Pancreas (tissue), 10 donors: ENCODE data around the gene CHRNE. TPM values are rescaled to one million over a fixed set of nuclear protein-coding genes. Genes with fewer than 3 reads are reported as not detected.

ENCODE experiments used
- ATAC-seq, 4 donors: fragments of 200-7000 bp; cut with Tn5 transposase; one replicate each; pipeline versions ENCODE4 v1.8.0 to v1.9.1; 2020; ENCODE audit warnings: mild to moderate bottlenecking in 4 of 4, moderate library complexity in 4 of 4
- DNase-seq, 6 donors: peaks; one replicate each; pipeline ENCODE4 v3.0.0-alpha.2; 2020
- FAIRE-seq: peaks from 2 replicates; lab custom pipeline; 2012; peaks lifted over from hg19 to GRCh38; lab: Jason Lieb, UNC
- H3K27ac ChIP-seq, 4 donors: fragments of 200-600 bp; sonication (generic); 1 replicate in 3 of 4; 2 replicates in 1 of 4; pipeline versions ENCODE4 v1.5.0 to v1.8.0; 2020
- H3K27me3 ChIP-seq, 4 donors: fragments of 200-600 bp; one replicate each; pipeline ENCODE4 v1.8.0; 2021
- H3K36me3 ChIP-seq, 3 donors: fragments of 200-600 bp; sonication (generic) in 1 of 3; one replicate each; pipeline versions ENCODE4 v1.5.0 to v1.8.0; 2020 to 2021
- H3K4me1 ChIP-seq, 3 donors: fragments of 200-600 bp; one replicate each; pipeline ENCODE4 v1.8.0; 2021
- H3K4me3 ChIP-seq, 4 donors: fragments of 200-600 bp; sonication (generic) in 2 of 4; one replicate each; pipeline versions ENCODE4 v1.5.0 to v1.8.0; 2020 to 2021
- H3K9me3 ChIP-seq, 4 donors: fragments of 200-600 bp; one replicate each; pipeline ENCODE4 v1.8.0; 2021
- whole genome bisulfite sequencing, 2 donors: extraction: QIAGEN DNeasy Blood & Tissue Kit; methylation state at CpG; one replicate each; pipeline ENCODE4 v1.1.7; 2013; 5-methylcytosine and 5-hydroxymethylcytosine counted together
- intact Hi-C, 3 donors: fragments of 100-400 bp; cut with DNase I; formaldehyde crosslinking; loops; one replicate each; pipeline versions ENCODE4 v1.11.1 to v1.14.2; 2022
- polyA plus RNA-seq, 2 donors: library from polyadenylated mRNA; stranded (reverse); fragments of 200-250 nt; gene quantifications; one replicate each; pipeline ENCODE4 v1.2.3, GENCODE V29; 2013
- total RNA-seq, 6 donors: library from RNA; stranded (reverse); fragmentation: NEBNext Ultra II Directional in 4 of 6; extraction: Animal tissue kit (Norgen Biotek cat#: 25700) in 4 of 6; gene quantifications; one replicate each; pipeline versions ENCODE4 v1.2.1 to v1.2.4, GENCODE V29; 2021 to 2023
- TF ChIP-seq, protein P1 (sequence below), 4 donors: fragments of 200-600 bp; sonication (generic) in 3 of 4; IDR thresholded peaks; one replicate each; pipeline versions ENCODE4 v1.5.0 to v1.8.0; 2021; ENCODE audit warnings: antibody characterized with exemption in 4 of 4
- donor health status: healthy with polysubstance abuse.
- donor health status: DM: no; HTN: no; CAD: no; lungs with moderate emphysema.
- donor health status: DM: no; HTN: no; CAD: no.
- donor health status: control.
- donor health status: control.
- donor health status: Bipolar disorder and iron deficiency.
- donor health status: DM: yes; HTN: yes; CAD: no.
- donor health status: DM: no; HTN: no; CAD: no.
- donor health status: DM: no; HTN: no; CAD: no.
- donor health status: DM: yes; HTN: yes; CAD: no.

Gene CHRNE
- total and polyA plus RNA-seq, 8 donors = 0.76 to 2.0 (median 1.3) TPM

DNA sequence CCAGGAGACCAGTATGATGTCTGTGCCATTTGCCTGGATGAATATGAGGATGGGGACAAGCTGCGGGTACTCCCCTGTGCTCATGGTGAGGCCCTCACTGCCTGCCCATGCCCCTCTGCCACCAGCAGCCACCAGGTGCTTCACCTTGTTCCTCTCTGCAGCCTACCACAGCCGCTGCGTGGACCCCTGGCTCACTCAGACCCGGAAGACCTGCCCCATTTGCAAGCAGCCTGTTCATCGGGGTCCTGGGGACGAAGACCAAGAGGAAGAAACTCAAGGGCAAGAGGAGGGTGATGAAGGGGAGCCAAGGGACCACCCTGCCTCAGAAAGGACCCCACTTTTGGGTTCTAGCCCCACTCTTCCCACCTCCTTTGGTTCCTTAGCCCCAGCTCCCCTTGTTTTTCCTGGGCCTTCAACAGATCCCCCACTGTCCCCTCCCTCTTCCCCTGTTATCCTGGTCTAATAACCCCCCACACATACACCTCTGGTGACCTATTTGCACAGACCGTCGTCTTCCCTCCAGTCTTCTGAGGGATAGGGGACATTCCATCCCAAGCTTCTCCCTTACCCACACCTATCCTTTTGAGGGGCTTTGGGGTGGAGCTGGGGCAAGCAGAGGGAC, 41.8 kb upstream of the CHRNE start:
- Histone ChIP-seq H3K36me3 (peaks cover 0 to 23% (median 0%) of the 10 kb centered on the region in 3 donors), H3K4me3 (no peak overlapping the region), H3K4me1 (peaks cover 5 to 33% (median 14%) of the 10 kb centered on the region in 3 donors), H3K27me3 (no peaks in the 10 kb centered on the region), H3K27ac (peak overlapping the region in 3 of 4 donors; percentile 3 to 17 (median 15)), H3K9me3 (no peaks in the 10 kb centered on the region)
- DNase-seq (peak in 2 of 6 donors; percentile 36 to 68), FAIRE-seq (no peak), ATAC-seq (no peak)
- intact Hi-C loops = no loop called here
- WGBS, 2 donors = 62 to 63% methylated on average over 6 to 8 of the region's 8 CpGs
- TF ChIP-seq, protein P1, sequence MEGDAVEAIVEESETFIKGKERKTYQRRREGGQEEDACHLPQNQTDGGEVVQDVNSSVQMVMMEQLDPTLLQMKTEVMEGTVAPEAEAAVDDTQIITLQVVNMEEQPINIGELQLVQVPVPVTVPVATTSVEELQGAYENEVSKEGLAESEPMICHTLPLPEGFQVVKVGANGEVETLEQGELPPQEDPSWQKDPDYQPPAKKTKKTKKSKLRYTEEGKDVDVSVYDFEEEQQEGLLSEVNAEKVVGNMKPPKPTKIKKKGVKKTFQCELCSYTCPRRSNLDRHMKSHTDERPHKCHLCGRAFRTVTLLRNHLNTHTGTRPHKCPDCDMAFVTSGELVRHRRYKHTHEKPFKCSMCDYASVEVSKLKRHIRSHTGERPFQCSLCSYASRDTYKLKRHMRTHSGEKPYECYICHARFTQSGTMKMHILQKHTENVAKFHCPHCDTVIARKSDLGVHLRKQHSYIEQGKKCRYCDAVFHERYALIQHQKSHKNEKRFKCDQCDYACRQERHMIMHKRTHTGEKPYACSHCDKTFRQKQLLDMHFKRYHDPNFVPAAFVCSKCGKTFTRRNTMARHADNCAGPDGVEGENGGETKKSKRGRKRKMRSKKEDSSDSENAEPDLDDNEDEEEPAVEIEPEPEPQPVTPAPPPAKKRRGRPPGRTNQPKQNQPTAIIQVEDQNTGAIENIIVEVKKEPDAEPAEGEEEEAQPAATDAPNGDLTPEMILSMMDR (IDR thresholded peaks at IDR 0.05) = no peak

DNA sequence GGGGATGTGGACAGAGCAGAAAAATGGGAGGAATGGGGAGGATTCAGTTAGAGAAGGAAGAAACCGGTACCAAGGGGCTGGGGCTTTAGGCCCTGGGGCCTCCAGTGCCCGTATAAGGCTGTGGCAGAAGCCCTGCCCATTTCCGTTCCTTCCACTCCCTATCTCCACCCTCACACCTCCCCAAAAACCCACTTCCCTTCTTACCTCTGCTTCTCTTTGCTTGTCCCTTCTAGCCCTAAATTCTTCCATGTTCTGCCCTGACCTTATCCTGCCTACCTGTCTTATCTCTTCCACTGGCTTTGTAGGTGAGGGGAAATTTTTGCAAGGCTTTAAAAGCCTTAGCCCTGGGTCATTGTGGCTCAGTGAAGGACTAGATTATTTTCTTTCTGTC, 41.3 kb upstream of the CHRNE start:
- intact Hi-C loops = no loop called here
- H3K27ac ChIP-seq = no peak overlapping the region
- H3K9me3 ChIP-seq = no peaks in the 10 kb centered on the region
- no peaks in the 10 kb centered on the region for H3K27me3 ChIP-seq
- peak in 1 of 6 donors; percentile 6 for DNase-seq
- peaks cover 5 to 34% (median 14%) of the 10 kb centered on the region in 3 donors for H3K4me1 ChIP-seq
- TF ChIP-seq, protein P1 (IDR thresholded peaks at IDR 0.05) = no peak
- peaks cover 0 to 23% (median 0%) of the 10 kb centered on the region in 3 donors for H3K36me3 ChIP-seq
- FAIRE-seq = no peak
- ATAC-seq = no peak
- no peak overlapping the region for H3K4me3 ChIP-seq
- WGBS, 2 donors = 56 to 78% methylated on average over 3 of the region's 3 CpGs

DNA sequence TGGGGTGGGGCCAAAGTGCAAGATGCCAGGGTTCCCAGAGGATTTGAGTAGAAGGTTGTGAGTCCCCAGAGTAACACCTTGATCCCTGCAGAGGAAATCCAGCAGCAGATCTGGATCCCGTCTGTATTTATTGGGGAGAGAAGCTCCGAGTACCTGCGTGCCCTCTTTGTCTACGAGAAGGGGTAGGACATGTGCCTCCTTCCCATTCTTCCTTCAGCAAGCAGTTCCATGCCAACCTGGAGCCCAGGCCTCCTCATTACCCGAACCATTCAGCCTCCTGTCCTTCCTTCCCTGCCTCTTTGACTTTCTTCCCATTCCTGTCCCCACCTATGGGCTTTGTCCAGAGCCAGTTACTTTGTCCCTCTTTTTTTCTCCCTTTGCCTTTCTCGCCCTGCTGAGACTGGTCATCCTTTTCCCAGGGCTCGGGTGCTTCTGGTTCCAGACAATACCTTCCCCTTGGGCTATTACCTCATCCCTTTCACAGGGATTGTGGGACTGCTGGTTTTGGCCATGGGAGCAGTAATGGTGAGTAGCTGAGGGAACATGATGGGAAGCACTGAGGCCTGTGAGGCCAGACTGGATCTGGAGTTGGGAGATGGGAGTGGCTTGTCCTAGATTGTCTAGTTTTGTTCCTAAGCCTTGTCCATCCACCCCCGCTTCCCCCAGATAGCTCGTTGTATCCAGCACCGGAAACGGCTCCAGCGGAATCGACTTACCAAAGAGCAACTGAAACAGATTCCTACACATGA, 40.0 kb upstream of the CHRNE start:
- TF ChIP-seq, protein P1 (IDR thresholded peaks at IDR 0.05) = no peak
- ATAC-seq (no peak), FAIRE-seq (no peak), DNase-seq (peak in 2 of 6 donors; percentile 17 to 21)
- peaks cover 0 to 23% (median 0%) of the 10 kb centered on the region in 3 donors for H3K36me3 ChIP-seq
- H3K9me3 ChIP-seq = no peaks in the 10 kb centered on the region
- WGBS, 2 donors = 79 to 81% methylated on average over 13 of the region's 13 CpGs
- H3K27me3 ChIP-seq = no peaks in the 10 kb centered on the region
- H3K4me1 ChIP-seq = peaks cover 5 to 42% (median 21%) of the 10 kb centered on the region in 3 donors
- intact Hi-C loops = no loop called here
- H3K4me3 ChIP-seq = no peak overlapping the region
- no peak overlapping the region for H3K27ac ChIP-seq

DNA sequence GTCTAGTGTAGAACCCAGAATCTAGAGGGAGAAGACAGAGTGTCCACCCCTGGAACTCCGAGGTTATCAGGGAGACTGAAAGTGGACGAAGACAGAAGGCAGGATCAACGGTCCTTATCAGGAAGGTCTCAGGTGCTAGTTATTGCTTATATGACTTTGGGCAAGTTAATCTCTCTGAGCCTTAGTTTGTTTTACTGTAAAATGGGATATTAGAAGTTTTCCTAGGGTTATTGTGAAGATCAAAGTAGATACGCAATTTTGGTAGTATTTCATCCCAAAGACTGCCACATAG, 38.4 kb upstream of the CHRNE start:
- ATAC-seq = no peak
- intact Hi-C loops = no loop called here
- H3K4me3 ChIP-seq = peak overlapping the region; percentile 52 to 97 (median 80)
- peaks cover 0 to 29% (median 7%) of the 10 kb centered on the region in 3 donors for H3K36me3 ChIP-seq
- TF ChIP-seq, protein P1 (IDR thresholded peaks at IDR 0.05) = no peak
- no peak for DNase-seq
- no peak for FAIRE-seq
- peaks cover 5 to 38% (median 21%) of the 10 kb centered on the region in 3 donors for H3K4me1 ChIP-seq
- H3K27me3 ChIP-seq = no peaks in the 10 kb centered on the region
- 22 to 27% methylated on average over 4 of the region's 4 CpGs for WGBS, 2 donors
- no peaks in the 10 kb centered on the region for H3K9me3 ChIP-seq
- peak overlapping the region in 3 of 4 donors; percentile 88 to 91 (median 90) for H3K27ac ChIP-seq
